HG03025 (cell line): ENCODE results near the gene ATXN2.
"Not testable (repeated sequence)": the region's sequence is repeated elsewhere in the genome, so short reads cannot be mapped to it uniquely, and the experiment has no call there.

Experiments
- ATAC-seq: cut with Tn5 transposase; IDR thresholded peaks from one replicate; pipeline ENCODE4 v1.9.1; 2021; ENCODE audit warnings: mild to moderate bottlenecking, moderate library complexity; ENCODE audit not compliant: unreplicated experiment, low FRiP score

The ATXN2 gene

DNA sequence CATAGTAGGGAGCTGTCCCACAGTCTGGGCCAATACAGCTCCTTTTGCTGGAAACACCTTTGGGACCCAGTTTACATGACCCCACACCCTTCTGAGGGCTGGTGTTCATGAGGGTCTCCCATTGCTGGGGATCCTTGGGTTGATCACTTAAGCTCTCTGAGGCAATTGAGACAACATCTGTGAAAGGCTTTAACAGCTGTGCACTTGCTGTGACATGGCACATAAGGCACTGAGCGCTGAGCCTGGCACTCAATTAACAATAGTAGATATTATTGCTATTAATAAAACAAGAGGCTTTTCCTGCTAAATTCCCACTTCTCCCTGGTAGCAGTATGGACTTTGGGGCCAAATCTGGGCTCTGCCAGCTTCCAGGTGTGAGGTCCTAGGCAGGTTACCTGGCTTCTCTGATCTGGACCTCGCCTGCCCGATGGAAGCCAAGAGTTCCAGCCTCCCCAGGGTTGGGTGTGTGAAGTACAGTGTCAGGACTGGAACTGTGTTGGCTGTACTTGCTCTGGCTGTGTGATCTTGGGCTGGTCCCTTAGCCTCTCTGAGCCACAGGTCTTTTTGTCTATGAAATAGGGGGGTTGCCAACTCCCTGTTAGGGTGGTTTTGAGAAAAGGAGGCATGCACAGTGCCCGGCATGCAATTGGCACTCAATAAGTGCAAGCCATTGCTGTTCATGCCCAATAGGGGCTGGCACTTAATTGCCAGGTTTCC, 190.3 kb downstream of the ATXN2 start:
- ATAC-seq, result no peak

DNA sequence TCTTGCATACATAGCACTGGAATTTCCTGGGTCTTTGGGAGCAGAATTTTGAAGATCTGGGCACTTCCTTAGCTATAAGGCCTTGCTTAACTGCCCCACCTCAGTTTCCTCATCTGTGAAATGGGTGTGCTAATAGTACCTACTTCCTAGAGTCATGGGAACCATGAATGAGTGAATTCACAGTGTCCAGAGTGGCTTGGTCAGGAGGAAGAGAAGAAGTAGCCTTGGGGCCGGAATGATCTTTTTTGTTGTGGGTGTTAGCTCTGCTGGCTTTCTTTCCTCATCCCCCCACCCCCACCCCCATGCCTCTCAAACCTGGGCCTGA, 191.0 kb downstream of the ATXN2 start:
- no peak for ATAC-seq

DNA sequence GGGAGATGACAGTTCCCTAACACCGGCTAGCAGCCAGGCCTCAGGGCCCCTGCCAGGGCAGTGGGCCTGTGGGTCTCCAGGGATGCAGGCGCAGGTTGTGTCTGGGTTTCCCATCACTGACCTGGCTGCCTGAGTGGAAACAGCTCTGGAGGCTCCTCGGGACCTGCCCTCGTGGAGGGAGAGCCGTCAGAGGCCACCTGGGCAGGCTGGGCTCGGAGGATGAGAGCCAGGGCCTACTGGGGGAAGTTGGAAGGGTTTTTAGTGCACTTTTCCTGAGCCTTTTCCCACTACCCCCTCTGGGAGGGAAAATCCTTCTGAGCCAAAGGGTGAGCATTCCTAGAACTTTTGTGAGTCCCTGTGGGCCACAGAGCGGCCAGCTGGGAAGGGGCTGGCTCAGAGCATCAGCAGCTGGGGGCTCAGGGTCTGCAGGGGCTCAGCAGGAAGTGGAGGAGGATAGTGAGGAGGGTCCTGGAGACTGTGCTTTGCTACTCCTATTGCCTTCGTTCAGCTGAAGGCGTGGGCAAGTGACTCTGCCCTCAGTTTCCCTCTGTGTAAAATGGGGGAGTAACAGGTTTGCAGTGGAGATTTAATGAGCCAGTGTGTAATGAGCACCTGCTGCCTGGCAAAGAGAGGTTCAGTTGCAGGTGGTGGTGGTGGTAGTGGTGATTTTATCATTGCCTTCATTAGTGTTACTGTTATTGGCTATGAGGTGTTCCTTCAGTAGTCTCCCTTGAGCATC, 191.6 kb downstream of the ATXN2 start:
- no peak for ATAC-seq

DNA sequence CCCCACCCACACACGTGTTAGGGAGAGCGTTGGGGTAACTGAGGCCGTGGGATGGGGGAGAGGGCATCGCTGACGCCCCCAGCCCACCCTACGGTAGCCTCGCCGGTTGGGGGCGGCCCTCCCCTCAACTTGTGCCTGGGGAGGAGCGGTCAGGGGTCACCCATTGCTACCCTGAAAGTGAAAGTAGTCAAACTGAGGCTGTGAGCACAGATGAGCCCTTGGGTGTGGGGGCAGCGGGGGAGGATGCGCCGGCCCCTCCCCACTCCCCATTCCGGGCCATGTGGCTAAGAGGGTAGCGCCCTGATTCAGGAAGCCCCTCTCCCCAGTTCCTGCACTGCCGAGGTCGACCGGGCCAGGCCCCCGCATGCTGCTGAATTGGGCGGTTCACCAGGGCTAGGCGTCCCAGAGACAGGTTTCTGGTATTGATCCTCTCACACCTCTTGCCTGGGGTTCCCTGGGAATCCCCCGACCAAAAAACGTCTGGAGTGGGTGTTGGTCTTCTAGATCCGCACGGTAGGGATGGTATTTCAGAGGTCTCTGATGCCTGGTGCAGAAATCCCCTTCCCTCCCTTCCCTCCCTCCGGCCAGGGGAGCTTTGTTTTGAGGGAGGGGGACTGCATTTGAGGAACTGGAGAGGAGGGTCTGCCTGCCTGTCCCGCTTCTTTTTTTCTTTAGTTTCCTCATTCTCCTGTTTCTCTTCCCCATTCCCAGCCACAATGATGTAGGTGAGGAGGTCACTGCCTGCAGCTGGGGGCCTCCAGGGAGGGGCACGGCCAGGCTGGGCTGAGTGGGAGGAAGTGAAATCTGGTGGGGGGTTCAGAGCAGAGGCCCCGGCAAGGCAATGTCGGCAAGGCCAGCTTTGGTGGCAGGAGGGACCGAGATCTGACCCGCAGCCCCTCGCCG, 192.4 kb downstream of the ATXN2 start:
- no peak for ATAC-seq

DNA sequence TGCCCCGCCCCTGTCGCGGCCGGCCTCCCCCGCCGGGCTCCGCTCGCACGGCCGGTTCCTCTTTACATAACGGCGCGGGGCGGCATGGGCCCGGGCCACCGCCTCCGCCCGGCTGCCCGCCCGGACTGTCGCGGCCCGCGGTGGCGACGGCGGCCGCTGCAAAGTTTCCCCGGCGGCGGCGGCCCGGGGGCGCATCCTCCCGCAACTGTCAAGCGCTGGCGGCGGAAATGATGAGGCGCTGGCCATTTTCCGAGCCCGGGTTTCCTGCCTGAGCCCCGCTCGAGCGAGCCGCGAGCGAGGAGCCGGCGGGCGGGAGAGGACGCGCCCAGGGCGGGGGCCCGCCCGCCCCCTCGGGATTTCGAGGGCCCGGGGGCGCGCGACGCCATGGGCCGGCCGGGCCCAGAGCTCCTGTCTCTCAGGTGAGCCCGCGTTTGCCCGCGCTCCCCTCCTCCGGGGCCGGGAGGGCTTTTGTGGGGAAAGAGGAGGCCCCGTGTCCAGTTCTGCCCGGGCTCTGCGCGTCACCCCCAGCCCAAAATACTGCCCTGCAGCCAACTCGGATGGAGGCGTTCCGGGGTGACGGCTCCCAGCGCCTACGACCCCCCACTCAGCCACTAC, 193.1 kb downstream of the ATXN2 start, which contains the start of gene SH2B3:
SH2B3 (plus strand) TSS at position 65 of the 615 bp plus-strand sequence. CDS start 12,223 bp downstream, outside the sequence.
- peak; percentile 2 for ATAC-seq

DNA sequence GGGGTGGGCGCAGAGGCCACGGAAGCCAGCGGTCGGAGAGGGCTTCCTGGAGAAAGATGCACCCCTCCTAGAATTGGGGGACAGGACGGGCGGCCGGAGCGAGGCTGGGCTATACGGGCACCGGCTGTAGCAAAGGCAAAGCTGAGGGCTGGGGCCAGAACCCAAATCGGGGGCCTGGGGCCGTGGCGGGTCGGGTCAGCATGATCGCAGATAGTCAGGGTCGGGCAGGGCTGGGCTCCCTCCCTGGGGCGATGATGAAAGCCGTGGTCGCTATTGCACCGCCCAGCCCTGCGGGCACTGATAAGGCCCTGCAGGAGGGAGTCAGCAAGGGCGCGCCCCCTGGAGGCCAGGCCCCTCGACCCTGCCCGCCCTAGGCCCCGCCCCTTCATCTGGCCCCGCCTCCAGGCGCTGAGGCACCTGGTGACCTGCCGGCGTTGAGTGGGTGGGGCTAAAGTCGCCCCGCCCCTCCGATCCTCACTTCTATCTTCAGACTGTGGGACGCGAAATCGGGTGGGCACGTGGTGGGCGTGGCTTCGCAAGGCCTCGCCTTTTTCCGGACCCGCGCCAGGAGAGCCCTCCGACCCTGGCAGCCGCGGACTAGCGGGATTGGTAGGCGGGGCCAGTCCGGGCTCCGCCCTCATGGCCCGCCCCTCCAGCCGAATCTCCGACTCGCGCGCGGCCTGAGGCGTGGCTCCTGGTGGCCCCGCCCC, 193.8 kb downstream of the ATXN2 start:
- ATAC-seq, result peak; percentile 63

DNA sequence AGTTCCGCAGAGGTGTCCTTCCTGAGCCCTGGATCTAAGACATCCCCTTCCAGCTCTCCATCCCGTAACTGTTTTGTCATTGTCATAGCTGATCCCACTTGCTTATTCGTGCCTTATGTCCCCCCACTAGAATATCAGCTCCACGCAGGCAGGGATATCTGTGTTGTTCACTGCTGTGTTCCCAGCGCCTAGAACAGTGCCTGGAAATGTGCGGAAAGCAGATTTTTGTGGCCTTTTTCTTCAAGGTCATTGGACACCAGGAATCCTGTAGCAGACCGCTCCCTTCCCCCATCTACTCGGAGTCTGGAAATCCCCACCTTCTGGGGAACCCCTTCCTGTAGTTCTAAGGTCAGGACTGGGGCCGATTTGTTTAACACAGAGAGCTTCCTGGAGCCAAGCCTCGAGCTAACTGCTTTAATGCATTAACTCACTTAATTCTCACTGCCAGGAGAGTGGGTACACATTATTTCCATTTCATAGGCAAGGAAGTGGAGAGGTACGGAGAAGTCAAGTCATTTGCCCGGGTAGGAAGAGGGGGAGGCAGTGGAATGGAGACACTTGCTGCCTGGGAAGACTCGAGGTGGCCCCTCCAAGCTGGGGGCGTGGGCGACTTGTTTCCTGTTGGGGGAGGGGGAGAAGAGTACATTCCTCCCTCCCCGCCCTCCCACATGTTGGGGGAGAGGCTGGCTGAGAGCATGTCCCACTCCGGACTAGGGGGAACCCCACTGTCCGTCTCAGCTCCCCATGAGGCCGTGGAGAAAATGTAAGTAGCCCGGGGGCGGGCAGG, 194.6 kb downstream of the ATXN2 start:
- ATAC-seq, result no peak

DNA sequence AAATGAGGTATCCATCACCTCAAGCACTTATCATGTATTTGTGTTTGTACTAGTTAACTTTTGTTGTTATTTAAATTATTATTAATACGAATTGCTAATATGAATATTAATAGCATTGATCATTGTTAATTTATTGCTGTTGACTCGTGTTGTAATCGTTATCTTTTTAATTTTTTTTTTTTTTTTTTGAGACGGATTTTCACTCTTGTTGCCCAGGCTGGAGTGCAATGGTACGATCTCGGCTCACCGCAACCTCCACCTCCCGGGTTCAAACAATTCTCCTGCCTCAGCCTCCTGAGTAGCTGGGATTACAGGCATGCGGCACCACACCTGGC, 196.7 kb downstream of the ATXN2 start:
- ATAC-seq, result not testable (repeated sequence)
